Embryonic facial prominence (tissue), 1 donor: Measurements from ENCODE around the gene SLAIN1.
"Not testable (repeated sequence)": the region's sequence is repeated elsewhere in the genome, so short reads cannot be mapped to it uniquely, and the experiment has no call there.

ENCODE experiments used
- DNase-seq: peaks from one replicate; pipeline ENCODE4 v3.0.0-alpha.2; 2016; ENCODE audit errors: extremely low spot score

The SLAIN1 gene

GRCh38 chr13:77697217-77698103, at the start of gene SLAIN1:
TSS of gene SLAIN1 (plus strand) at chr13:77697687. CDS start at chr13:77697914, 227 bp downstream.
- peak; percentile 53 for DNase-seq

- no peak for DNase-seq
Observed at GRCh38 chr13:77650409-77650808, 47.1 kb upstream of the SLAIN1 start.

- no peak for DNase-seq
Observed at GRCh38 chr13:77653301-77653700, 44.2 kb upstream of the SLAIN1 start.

- DNase-seq: not testable (repeated sequence)
Observed at GRCh38 chr13:77660016-77660415, 37.5 kb upstream of the SLAIN1 start.

- DNase-seq: no peak
Observed at GRCh38 chr13:77660841-77661250, 36.6 kb upstream of the SLAIN1 start.

GRCh38 chr13:77662301-77662700, 35.2 kb upstream of the SLAIN1 start:
- not testable (repeated sequence) for DNase-seq

GRCh38 chr13:77662831-77663230, 34.7 kb upstream of the SLAIN1 start:
- not testable (repeated sequence) for DNase-seq

GRCh38 chr13:77674852-77675251, 22.6 kb upstream of the SLAIN1 start:
- DNase-seq: no peak

- DNase-seq: no peak
Observed at GRCh38 chr13:77678691-77679235, 18.7 kb upstream of the SLAIN1 start.

- DNase-seq: no peak
Observed at GRCh38 chr13:77687799-77688198, 9.7 kb upstream of the SLAIN1 start.

GRCh38 chr13:77691871-77692270, 5.6 kb upstream of the SLAIN1 start:
- DNase-seq: no peak

- no peak for DNase-seq
Observed at GRCh38 chr13:77692746-77693448, 4.6 kb upstream of the SLAIN1 start.

- no peak for DNase-seq
Observed at GRCh38 chr13:77693449-77693940, 4.0 kb upstream of the SLAIN1 start.

GRCh38 chr13:77696006-77696878, 1.2 kb upstream of the SLAIN1 start:
- no peak for DNase-seq

GRCh38 chr13:77696879-77697216, 639 bp upstream of the SLAIN1 start:
- DNase-seq: no peak

GRCh38 chr13:77698201-77699058, 943 bp downstream of the SLAIN1 start:
- DNase-seq: no peak

GRCh38 chr13:77699059-77699680, 1.7 kb downstream of the SLAIN1 start:
- no peak for DNase-seq

- no peak for DNase-seq
Observed at GRCh38 chr13:77701305-77701704, 3.8 kb downstream of the SLAIN1 start.

- no peak for DNase-seq
Observed at GRCh38 chr13:77702366-77702765, 4.9 kb downstream of the SLAIN1 start.

GRCh38 chr13:77703408-77703807, 5.9 kb downstream of the SLAIN1 start:
- DNase-seq: no peak
